Fibroblast of lung (primary cell): ENCODE results near the gene AP3S2.

Experiments
- EZH2 ChIP-seq: IDR thresholded peaks from 2 replicates; pipeline ENCODE4 v1.5.1; 2012; ENCODE audit warnings: low read length, control low read depth, mild to moderate bottlenecking; ENCODE audit errors: missing control alignments
- TF ChIP-seq, protein P1 (sequence below), 2 donors: IDR thresholded peaks in 1 of 2; conservative IDR thresholded peaks in 1 of 2; 1 replicate in 1 of 2; 2 replicates in 1 of 2; pipeline ENCODE4 v1.5.1; 2011 to 2012; ENCODE audit warnings: low read length in 2 of 2, control low read depth in 1 of 2, inconsistent platforms in 1 of 2, low read depth in 1 of 2, mild to moderate bottlenecking in 1 of 2

DNA sequence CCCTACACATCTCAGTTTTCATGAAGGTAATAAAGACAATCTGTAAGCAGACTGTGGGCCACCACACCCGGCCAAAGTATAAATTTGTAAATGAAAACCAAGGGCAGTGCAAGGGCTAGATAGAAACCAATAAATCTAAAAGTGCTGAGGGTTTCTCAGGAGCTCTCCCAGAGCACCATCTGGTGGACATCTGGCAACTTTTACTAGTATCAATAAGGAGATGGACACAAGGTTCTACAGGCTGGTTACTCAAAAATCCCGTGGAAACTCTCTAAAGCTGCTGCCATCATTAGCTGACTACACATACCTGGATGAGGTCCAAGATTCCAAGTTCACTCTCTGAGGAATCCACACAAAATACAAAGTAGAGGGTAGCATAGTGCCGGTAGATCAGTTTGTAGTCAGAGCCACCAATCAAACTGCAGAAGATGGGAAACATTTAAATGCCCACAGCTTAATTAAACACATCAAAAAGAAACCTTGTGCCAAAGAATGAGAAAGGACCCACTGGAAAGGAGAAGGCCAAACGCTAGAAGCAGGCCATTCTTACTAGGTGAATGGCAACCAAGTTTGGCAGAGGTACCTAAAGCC is 5.5 kb downstream of the AP3S2 start:
- TF ChIP-seq, protein P1, sequence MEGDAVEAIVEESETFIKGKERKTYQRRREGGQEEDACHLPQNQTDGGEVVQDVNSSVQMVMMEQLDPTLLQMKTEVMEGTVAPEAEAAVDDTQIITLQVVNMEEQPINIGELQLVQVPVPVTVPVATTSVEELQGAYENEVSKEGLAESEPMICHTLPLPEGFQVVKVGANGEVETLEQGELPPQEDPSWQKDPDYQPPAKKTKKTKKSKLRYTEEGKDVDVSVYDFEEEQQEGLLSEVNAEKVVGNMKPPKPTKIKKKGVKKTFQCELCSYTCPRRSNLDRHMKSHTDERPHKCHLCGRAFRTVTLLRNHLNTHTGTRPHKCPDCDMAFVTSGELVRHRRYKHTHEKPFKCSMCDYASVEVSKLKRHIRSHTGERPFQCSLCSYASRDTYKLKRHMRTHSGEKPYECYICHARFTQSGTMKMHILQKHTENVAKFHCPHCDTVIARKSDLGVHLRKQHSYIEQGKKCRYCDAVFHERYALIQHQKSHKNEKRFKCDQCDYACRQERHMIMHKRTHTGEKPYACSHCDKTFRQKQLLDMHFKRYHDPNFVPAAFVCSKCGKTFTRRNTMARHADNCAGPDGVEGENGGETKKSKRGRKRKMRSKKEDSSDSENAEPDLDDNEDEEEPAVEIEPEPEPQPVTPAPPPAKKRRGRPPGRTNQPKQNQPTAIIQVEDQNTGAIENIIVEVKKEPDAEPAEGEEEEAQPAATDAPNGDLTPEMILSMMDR (conservative IDR thresholded peaks at IDR 0.05 in 1 of 2, IDR thresholded peaks at IDR 0.05 in 1 of 2; ENCODE audit: low read depth in 1 of 2, low read length in 2 of 2), result peak; percentile 59 to 60
- TF ChIP-seq EZH2, result no peak
